ENCODE measurements around the gene PPM1M.

Gene PPM1M

GRCh38 chr3:52299247-52299878 is 53.8 kb downstream of the PPM1M start:
- no peak for DNase-seq
